Measurements from ENCODE around the gene TFB2M.
A peak's percentile ranks its signal among the peaks of the same experiment; 100 is the strongest.

DNA sequence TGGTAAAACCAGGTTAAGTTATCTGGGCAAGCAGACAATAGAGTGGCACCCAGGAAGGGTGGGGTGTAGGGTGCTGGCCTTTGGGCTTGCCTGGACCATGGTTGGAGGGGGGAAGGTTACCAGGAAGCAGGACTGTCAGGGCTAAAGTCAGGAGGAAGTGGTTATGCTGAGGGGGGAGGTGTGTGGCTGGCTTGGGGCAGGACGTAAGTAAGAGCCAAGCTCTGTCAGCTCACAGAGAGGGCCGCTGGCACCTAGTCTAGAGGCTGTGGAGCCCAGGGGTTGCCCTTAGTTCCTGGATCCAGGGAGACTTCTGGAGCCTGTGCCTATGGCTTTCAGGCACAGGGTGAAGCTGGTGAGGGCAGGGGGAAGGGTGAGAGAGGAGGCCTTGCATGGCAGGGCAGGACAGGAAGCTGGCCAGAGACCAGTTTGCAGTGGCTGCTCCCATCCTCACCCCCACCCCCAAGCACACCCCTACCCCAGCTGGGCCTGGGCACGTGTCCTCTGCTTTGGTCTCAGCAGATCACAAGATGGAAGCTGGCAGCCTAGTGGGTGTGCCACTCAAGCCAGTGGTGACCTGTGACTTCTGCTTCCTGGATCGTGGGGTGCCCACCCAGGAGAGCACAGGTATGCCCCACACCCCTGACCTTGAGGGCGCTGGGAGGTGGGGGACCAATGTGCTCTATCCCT is 38.5 kb downstream of the TFB2M start:
- TF ChIP-seq POLR2A (IDR thresholded peaks at IDR 0.05; ENCODE audit: low read depth, low read length) (0 out of 2 replicates have a peak, but pooled peaks have one; percentile 23), POLR2AphosphoS5 (IDR thresholded peaks at IDR 0.05; ENCODE audit: low read depth, low read length) (no peak)

Measured in GM12892 (cell line).